Activated CD4-positive, alpha-beta T cell treated with anti-CD3 and anti-CD28 coated beads, Interleukin-2, amount 10 ng/mL, durations not matched to agents 24 days and 14 days (primary cell): ENCODE data around the gene KRTAP2-3. TPM values are rescaled to one million over a fixed set of nuclear protein-coding genes. Genes with fewer than 3 reads are reported as not detected.
"Not testable (repeated sequence)": the region's sequence is repeated elsewhere in the genome, so short reads cannot be mapped to it uniquely, and the experiment has no call there.

Experiments
- DNase-seq: peaks from one replicate; pipeline ENCODE4 v3.0.0; 2022
- H3K27ac Mint-ChIP-seq: one replicate; pipeline ENCODE4 v1.8.0; 2022; ENCODE audit warnings: mild to moderate bottlenecking, mixed read lengths
- H3K27me3 Mint-ChIP-seq: one replicate; pipeline ENCODE4 v1.8.0; 2022; ENCODE audit warnings: mixed read lengths
- H3K36me3 Mint-ChIP-seq: one replicate; pipeline ENCODE4 v1.8.0; 2022; ENCODE audit warnings: low read depth, mild to moderate bottlenecking, mixed read lengths
- H3K4me1 Mint-ChIP-seq: one replicate; pipeline ENCODE4 v1.8.0; 2021; ENCODE audit warnings: mixed read lengths
- H3K4me3 Mint-ChIP-seq: one replicate; pipeline ENCODE4 v1.8.0; 2022; ENCODE audit warnings: mild to moderate bottlenecking, moderate library complexity, mixed read lengths
- H3K9me3 Mint-ChIP-seq: one replicate; pipeline ENCODE4 v1.8.0; 2021; ENCODE audit warnings: mixed read lengths
- intact Hi-C: fragments of 100-400 bp; cut with micrococcal nuclease; formaldehyde crosslinking; loops from one replicate; pipeline ENCODE4 v1.15.1; 2023
- total RNA-seq: library from RNA; stranded (reverse); gene quantifications from 2 replicates; pipeline ENCODE4 v1.2.3, GENCODE V29; 2022

Gene KRTAP2-3
- total RNA-seq, 1 donor from 2014 or later = not detected

GRCh38 chr17:41084100-41084856 is 24.4 kb upstream of the KRTAP2-3 start, which contains the start of gene KRTAP4-7:
Gene KRTAP4-7 (plus strand): TSS chr17:41084150. CDS start chr17:41084207, 57 bp downstream.
- intact Hi-C loops, H3K9me3 Mint-ChIP-seq, DNase-seq, H3K4me1 Mint-ChIP-seq, H3K4me3 Mint-ChIP-seq, H3K27ac Mint-ChIP-seq, H3K36me3 Mint-ChIP-seq: not testable (repeated sequence)
- peaks cover 16% of the 10 kb centered on the region for H3K27me3 Mint-ChIP-seq

GRCh38 chr17:41083427-41083826 is 23.5 kb upstream of the KRTAP2-3 start:
- H3K27me3 Mint-ChIP-seq = peaks cover 17% of the 10 kb centered on the region
- H3K4me3 Mint-ChIP-seq, DNase-seq, intact Hi-C loops, H3K36me3 Mint-ChIP-seq, H3K4me1 Mint-ChIP-seq, H3K9me3 Mint-ChIP-seq, H3K27ac Mint-ChIP-seq: not testable (repeated sequence)

- H3K4me1 Mint-ChIP-seq = no peaks in the 10 kb centered on the region
- no peaks in the 10 kb centered on the region for H3K36me3 Mint-ChIP-seq
- H3K27me3 Mint-ChIP-seq = peaks cover 20% of the 10 kb centered on the region
- H3K4me3 Mint-ChIP-seq = no peak overlapping the region
- no peak overlapping the region for H3K27ac Mint-ChIP-seq
- intact Hi-C loops = no loop called here
- DNase-seq = no peak
- no peaks in the 10 kb centered on the region for H3K9me3 Mint-ChIP-seq
These were observed 22.7 kb upstream of the KRTAP2-3 start for GRCh38 chr17:41082626-41083025.

DNA sequence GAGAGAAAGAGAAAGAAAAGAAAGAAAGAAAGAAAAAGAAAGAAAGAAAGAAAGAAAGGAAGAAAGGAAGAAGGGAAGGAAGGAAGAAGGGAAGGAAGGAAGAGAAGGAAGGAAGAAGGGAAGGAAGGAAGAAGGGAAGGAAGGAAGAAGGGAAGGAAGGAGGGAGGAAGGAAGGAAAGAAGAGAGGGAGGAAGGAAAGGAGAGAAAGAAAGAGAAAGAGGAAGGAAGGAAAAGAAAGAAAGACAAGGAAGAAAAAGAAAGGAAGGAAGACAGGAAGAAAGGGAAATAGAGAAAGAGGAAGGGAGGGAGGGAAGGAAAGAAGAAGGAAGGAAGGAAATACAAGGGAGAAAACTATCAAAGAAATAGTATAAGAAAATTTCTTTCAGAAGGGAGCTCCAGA is 16.9 kb upstream of the KRTAP2-3 start:
- Mint-ChIP-seq H3K9me3 (no peaks in the 10 kb centered on the region), H3K36me3 (no peaks in the 10 kb centered on the region), H3K4me1 (no peaks in the 10 kb centered on the region), H3K27me3 (peaks cover 26% of the 10 kb centered on the region), H3K4me3 (no peak overlapping the region), H3K27ac (no peak overlapping the region)
- no peak for DNase-seq
- intact Hi-C loops = no loop called here

DNA sequence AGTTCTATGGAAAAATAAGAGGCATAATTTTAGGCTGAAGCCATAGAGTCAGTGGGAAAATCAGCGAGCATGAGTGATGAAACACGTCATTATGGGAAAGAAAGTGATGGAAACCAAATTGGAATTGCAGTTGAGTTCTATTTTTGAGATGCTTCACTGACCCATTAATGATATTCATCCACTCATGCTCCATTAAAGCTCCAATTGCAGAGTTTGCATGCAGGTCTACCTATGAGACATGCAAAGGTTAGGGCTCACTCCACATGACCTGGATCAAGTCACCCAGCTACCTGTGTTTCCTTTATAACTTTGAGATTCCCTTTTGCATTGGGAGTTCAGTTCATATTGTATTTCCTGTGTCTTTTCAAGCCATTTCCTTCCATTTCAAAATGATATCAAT is 13.8 kb upstream of the KRTAP2-3 start:
- Mint-ChIP-seq H3K9me3 (no peaks in the 10 kb centered on the region), H3K36me3 (no peaks in the 10 kb centered on the region), H3K27ac (no peak overlapping the region), H3K4me3 (no peak overlapping the region), H3K27me3 (peaks cover 22% of the 10 kb centered on the region), H3K4me1 (no peaks in the 10 kb centered on the region)
- DNase-seq = no peak
- intact Hi-C loops = no loop called here

- Mint-ChIP-seq H3K27me3 (peaks cover 16% of the 10 kb centered on the region), H3K4me3 (no peak overlapping the region), H3K9me3 (no peaks in the 10 kb centered on the region), H3K27ac (no peak overlapping the region), H3K36me3 (no peaks in the 10 kb centered on the region), H3K4me1 (no peaks in the 10 kb centered on the region)
- DNase-seq = no peak
- intact Hi-C loops = no loop called here
These were observed 11.9 kb upstream of the KRTAP2-3 start for GRCh38 chr17:41071606-41072360.

DNA sequence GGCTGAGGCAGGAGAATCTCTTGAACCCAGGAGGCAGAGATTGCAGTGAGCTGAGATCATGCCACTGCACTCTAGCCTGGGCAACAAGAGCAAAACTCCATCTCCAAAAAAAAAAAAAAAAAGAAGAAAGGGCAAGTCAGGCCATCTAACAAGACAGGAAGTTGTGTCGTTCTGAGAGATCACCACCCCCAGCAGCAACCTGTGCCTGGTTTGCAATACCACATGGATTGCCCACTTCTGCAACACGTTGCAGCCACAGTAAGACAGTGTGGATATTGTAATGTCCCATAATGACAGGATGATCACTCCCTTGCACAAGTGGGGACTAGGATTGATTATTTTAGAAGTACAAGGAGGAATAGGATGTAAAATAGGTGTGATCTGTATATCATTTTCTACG is 9.1 kb upstream of the KRTAP2-3 start:
- H3K9me3 Mint-ChIP-seq = no peaks in the 10 kb centered on the region
- peaks cover 2% of the 10 kb centered on the region for H3K27me3 Mint-ChIP-seq
- no peak overlapping the region for H3K4me3 Mint-ChIP-seq
- H3K36me3 Mint-ChIP-seq = no peaks in the 10 kb centered on the region
- H3K4me1 Mint-ChIP-seq = no peaks in the 10 kb centered on the region
- no peak overlapping the region for H3K27ac Mint-ChIP-seq
- DNase-seq = no peak
- intact Hi-C loops = no loop called here

DNA sequence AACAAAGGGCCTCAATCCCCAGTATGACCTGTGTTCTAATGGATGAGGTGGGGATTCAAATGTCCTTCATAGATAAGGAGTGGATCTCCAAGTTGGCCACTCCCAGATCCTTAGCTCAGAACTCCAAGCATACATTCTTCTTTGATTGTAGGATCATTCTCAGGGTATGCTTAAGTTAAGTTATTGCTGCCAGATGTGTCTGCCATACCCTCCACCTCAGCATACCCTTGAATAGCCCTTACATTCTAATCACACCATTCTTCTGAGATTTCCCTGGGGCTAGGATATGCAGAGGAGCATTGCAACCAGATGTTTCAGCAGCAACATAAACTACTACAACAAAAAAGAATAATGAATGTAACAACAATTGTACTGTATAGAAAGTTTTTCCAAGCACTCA is 7.4 kb upstream of the KRTAP2-3 start:
- Mint-ChIP-seq H3K36me3 (no peaks in the 10 kb centered on the region), H3K9me3 (no peaks in the 10 kb centered on the region), H3K27me3 (peaks cover 4% of the 10 kb centered on the region), H3K4me1 (no peaks in the 10 kb centered on the region), H3K27ac (no peak overlapping the region), H3K4me3 (no peak overlapping the region)
- intact Hi-C loops = no loop called here
- no peak for DNase-seq

- intact Hi-C loops = no loop called here
- no peak for DNase-seq
- Mint-ChIP-seq H3K9me3 (no peaks in the 10 kb centered on the region), H3K4me3 (no peak within 1 kb of the TSS), H3K36me3 (no peaks in the 10 kb centered on the region), H3K4me1 (no peaks in the 10 kb centered on the region), H3K27ac (no peak within 1 kb of the TSS), H3K27me3 (peaks cover 7% of the 10 kb centered on the region)
These were observed 6.1 kb upstream of the KRTAP2-3 start, which contains the start of gene KRTAP2-4 for GRCh38 chr17:41065829-41066624. Gene KRTAP2-4 (minus strand): TSS chr17:41065879. CDS start chr17:41065845, 34 bp downstream.

DNA sequence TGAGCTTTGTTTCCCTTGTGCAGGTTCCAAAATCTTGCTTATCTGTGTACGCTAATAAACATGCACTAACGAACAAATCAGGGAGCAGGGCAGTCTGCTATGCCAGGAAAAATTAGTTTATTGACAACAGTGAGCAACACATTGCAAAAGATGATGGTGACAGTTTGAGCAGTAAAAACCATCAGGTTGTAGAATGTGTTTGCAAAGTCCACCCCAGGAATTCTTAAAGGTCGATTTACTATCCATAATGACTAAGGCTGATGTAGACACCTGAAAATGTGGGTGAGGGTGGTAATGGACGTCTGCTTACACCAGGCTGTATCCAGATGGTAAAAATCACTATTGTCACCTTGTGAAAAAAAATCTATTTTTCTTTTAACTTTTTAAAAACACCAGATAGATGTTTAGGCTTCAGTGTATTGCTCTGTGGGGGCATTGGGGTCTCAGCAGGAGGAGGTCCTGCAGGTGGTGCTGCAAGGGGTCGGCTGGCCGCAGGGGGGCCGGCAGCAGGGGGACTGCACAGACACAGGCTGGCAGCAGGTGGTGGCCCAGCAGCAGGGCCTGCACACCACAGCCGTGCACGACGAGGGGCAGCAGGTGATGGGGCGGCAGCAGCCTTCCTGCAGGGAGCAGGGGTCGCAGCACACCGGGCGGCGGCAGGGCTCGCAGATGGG is 5.2 kb upstream of the KRTAP2-3 start:
- intact Hi-C loops, H3K4me1 Mint-ChIP-seq, H3K4me3 Mint-ChIP-seq, H3K9me3 Mint-ChIP-seq, H3K36me3 Mint-ChIP-seq, DNase-seq, H3K27ac Mint-ChIP-seq: not testable (repeated sequence)
- H3K27me3 Mint-ChIP-seq = peaks cover 15% of the 10 kb centered on the region

GRCh38 chr17:41064301-41064700 is 4.4 kb upstream of the KRTAP2-3 start:
- H3K4me1 Mint-ChIP-seq = no peaks in the 10 kb centered on the region
- H3K36me3 Mint-ChIP-seq = no peaks in the 10 kb centered on the region
- no peaks in the 10 kb centered on the region for H3K9me3 Mint-ChIP-seq
- H3K27me3 Mint-ChIP-seq = peaks cover 20% of the 10 kb centered on the region
- H3K27ac Mint-ChIP-seq = no peak overlapping the region
- H3K4me3 Mint-ChIP-seq = no peak overlapping the region
- DNase-seq = no peak
- intact Hi-C loops = no loop called here

GRCh38 chr17:41063449-41063848 is 3.5 kb upstream of the KRTAP2-3 start:
- Mint-ChIP-seq H3K4me1 (no peaks in the 10 kb centered on the region), H3K27me3 (peaks cover 22% of the 10 kb centered on the region), H3K4me3 (no peak overlapping the region)

DNA sequence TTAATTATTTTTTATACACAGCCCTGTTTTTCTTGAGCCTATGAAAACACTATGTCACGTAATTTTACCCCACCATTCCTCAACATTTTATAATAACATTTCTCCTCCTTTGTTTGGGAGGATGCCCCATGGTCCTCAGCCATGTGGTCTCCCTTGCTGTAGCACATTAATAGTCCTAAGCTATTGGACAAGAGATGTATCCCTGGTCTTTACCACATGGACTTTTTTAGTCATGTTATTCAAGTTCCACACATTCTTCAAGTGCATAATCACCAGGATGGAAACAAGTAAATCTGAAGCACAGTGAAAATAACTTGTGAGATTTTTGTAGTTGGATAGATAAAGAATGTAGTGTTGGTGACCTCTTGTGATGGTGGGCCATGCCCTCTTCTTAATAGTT is 2.0 kb upstream of the KRTAP2-3 start:
- Mint-ChIP-seq H3K4me1 (no peaks in the 10 kb centered on the region), H3K4me3 (no peak overlapping the region), H3K27me3 (peaks cover 22% of the 10 kb centered on the region), H3K27ac (no peak overlapping the region), H3K36me3 (no peaks in the 10 kb centered on the region), H3K9me3 (no peaks in the 10 kb centered on the region)
- no peak for DNase-seq
- intact Hi-C loops = no loop called here

More at GRCh38 chr17:41063449-41063848, 3.5 kb upstream of the KRTAP2-3 start:
- Mint-ChIP-seq H3K36me3 (no peaks in the 10 kb centered on the region), H3K9me3 (no peaks in the 10 kb centered on the region), H3K27ac (no peak overlapping the region)
- intact Hi-C loops = no loop called here
- no peak for DNase-seq
